GM21619 (cell line): Measurements from ENCODE around the gene CD33.

Source experiments
- ATAC-seq: cut with Tn5 transposase; IDR thresholded peaks from one replicate; pipeline ENCODE4 v1.9.1; 2021; ENCODE audit not compliant: unreplicated experiment

The CD33 gene

DNA sequence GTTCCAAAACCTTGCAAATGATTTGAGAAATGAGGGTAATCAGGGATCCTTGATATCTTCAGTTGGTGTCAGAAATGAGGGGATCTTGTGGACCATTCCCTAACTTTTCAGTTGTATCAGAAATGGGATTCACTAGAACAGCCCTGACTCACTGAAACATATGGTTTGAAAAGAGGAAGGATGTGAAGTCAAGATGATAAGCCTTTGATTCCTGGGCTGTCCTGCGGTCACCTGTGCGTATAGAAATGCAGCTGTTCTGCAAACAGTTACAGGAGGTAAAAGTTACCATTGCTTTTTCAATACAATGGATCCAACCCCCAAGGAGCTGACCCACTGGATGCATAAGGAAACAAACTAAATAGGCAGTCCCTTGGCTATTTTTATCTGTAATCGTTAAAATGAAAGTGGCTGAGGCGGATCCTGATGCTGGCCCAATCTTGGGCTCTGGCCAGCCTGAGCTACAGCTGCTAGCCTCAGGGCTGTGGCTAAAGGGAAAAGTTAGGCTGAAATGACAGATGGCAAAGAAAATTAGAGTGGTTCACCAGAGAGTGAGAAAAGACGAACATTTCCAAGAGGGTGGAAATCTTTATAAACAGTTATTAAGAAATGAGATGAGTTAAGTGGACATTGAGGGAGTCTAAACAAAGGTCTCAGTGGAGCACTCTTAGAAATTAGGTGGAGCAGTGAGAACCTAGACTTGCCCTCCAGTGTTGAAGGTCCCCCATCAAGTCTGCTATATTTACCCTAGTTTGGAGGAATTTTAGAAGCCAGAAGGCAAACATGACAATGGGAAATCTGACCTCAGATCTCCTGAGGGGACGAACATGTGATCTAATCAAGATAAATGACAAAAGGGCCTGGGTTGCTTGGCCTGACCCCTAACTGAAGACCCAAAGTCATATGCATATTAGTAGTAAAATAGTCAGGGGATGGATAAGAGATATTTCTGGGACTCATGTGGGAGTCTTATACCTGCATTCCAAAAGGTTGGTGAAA lies 33.6 kb downstream of the CD33 start:
- no peak for ATAC-seq

GRCh38 chr19:51259348-51260245 lies 34.7 kb downstream of the CD33 start:
- no peak for ATAC-seq

- ATAC-seq, result no peak
Observed at GRCh38 chr19:51263808-51264207, 38.9 kb downstream of the CD33 start.

GRCh38 chr19:51271067-51271466 lies 46.2 kb downstream of the CD33 start:
- ATAC-seq, result no peak

DNA sequence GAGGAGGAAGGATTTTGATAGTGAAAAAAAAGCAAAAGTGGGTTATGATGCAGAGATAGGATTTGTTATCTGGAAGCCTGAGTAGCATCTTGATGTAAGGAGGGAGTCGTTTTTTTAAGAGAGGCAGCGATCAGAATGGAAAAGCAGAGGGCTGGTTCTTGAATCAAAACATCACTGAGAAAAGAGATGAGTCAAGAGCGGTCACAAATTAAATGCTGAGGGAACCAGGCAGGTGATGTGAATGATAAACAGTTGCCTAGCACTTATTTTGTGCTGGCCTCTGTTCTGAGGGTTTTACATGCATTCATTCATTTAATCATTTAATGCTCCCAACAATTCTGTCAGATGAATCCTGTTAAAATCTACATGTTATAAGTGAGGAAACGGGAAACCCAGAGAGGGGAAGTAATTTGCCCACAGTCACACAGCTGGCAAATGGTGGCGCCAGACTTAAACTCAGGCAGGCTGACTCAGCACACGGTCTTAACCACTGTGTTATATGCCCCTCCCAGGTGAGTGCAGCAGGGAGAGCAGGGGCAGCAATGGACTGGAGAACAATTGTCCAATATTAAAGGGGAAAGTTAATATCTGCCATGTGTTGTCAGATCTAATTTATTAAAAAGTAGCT lies 47.4 kb downstream of the CD33 start:
- no peak for ATAC-seq

GRCh38 chr19:51274049-51274770 lies 49.3 kb downstream of the CD33 start:
- ATAC-seq, result no peak

DNA sequence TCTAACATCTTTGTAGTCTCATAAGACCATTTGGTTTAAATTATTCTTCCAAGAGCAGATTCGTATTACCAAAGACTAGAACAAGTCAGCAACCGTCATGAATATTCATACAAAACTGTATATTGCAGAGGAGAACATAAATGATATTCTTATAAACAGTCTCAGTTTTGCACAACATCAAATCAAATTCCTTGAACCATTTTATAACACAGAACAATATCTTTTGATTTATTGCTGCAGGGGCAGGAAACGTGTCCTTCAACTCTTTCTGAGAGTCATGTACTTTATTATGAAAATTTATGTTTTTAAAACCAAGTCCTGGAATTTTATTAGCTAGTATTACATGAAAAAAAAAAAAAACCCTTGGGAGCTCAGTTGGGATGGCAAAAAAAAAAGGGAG lies 52.2 kb downstream of the CD33 start:
- no peak for ATAC-seq

GRCh38 chr19:51282335-51282734 lies 57.5 kb downstream of the CD33 start:
- ATAC-seq, result no peak

DNA sequence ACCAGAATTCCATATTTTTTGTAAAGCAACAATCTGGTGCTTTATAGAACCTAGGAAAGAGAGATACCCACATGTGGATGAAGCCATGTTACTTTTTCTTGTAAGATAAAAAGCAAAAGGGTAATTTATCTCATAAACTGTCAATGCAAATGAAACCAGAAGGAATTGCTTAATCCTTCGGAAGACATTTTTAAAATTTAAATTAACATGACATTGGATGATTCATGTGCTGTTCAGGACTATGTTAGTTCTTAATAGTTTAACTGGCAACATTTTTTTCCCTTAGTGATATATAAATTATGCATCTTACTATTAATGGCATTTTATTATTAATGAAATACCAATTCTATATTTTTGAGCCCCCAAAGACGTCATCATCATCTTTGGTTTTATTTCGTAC lies 60.8 kb downstream of the CD33 start:
- ATAC-seq, result no peak
